SU-DHL-6 (cell line): ENCODE data around the gene CA11.

ENCODE experiments used
- H2AFZ ChIP-seq: fragments of 200-600 bp; sonication (generic); 2 replicates; pipeline ENCODE4 v1.6.1; 2014; ENCODE audit warnings: low read depth, mild to moderate bottlenecking, moderate library complexity, mixed read lengths, antibody characterized with exemption, low read length; ENCODE audit not compliant: severe bottlenecking
- H3F3A ChIP-seq: fragments of 200-600 bp; shearing (Covaris generic); 2 replicates; pipeline ENCODE4 v1.6.0; 2016; ENCODE audit warnings: antibody characterized with exemption, mild to moderate bottlenecking; ENCODE audit not compliant: insufficient read depth
- H3K27ac ChIP-seq: fragments of 200-600 bp; sonication (generic); 2 replicates; pipeline ENCODE4 v1.5.1; 2016; ENCODE audit warnings: low read depth, mild to moderate bottlenecking, low read length, moderate library complexity, mixed read lengths
- H3K27me3 ChIP-seq: fragments of 200-600 bp; sonication (generic), shearing (Covaris generic); 2 replicates; pipeline ENCODE4 v1.6.0; 2014; ENCODE audit warnings: mild to moderate bottlenecking, low read length
- H3K36me3 ChIP-seq: fragments of 200-600 bp; sonication (generic); 2 replicates; pipeline ENCODE4 v1.6.1; 2014; ENCODE audit warnings: mild to moderate bottlenecking, low read length, mixed read lengths
- H3K4me2 ChIP-seq: fragments of 300-600, 200-600 bp; shearing (Covaris generic), sonication (generic); 2 replicates; pipeline ENCODE4 v1.6.0; 2014; ENCODE audit warnings: low read length, low read depth, mild to moderate bottlenecking; ENCODE audit not compliant: poor library complexity, severe bottlenecking
- H3K4me3 ChIP-seq: fragments of 200-600 bp; sonication (generic); 2 replicates; pipeline ENCODE4 v1.5.1; 2014; ENCODE audit warnings: antibody characterized with exemption, low read length, mild to moderate bottlenecking, mixed read lengths; ENCODE audit not compliant: insufficient read depth, poor library complexity, severe bottlenecking
- H3K79me2 ChIP-seq: fragments of 200-600 bp; sonication (generic); 2 replicates; pipeline ENCODE4 v1.6.1; 2014; ENCODE audit warnings: mild to moderate bottlenecking, low read length, moderate library complexity; ENCODE audit not compliant: insufficient read depth
- H3K9ac ChIP-seq: fragments of 200-600 bp; sonication (generic); 2 replicates; pipeline ENCODE4 v1.7.0; 2014; ENCODE audit warnings: mild to moderate bottlenecking, low read length
- H3K9me2 ChIP-seq: fragments of 200-600 bp; sonication (generic); replicated peaks from 2 replicates; pipeline ENCODE4 v1.6.1; 2014; ENCODE audit warnings: low read length; ENCODE audit not compliant: insufficient read depth
- H3K9me3 ChIP-seq: fragments of 200-600 bp; sonication (generic); 2 replicates; pipeline ENCODE4 v1.6.1; 2014; ENCODE audit warnings: low read length, mixed read lengths; ENCODE audit not compliant: insufficient read depth
- H4K20me1 ChIP-seq: fragments of 200-600 bp; sonication (generic); 2 replicates; pipeline ENCODE4 v1.6.1; 2014; ENCODE audit warnings: low read depth, mild to moderate bottlenecking, antibody characterized with exemption, low read length, moderate library complexity, mixed read lengths
- EZH2phosphoT487 ChIP-seq: fragments of 200-600 bp; sonication (generic), shearing (Covaris generic); conservative IDR thresholded peaks from 2 replicates; pipeline ENCODE4 v1.6.1; 2018; ENCODE audit warnings: mild to moderate bottlenecking, antibody characterized with exemption, low read length, moderate library complexity, mixed read lengths
- TF ChIP-seq, protein P1 (sequence below): fragments of 200-600 bp; sonication (generic); IDR thresholded peaks from one replicate; pipeline ENCODE4 v1.5.1; 2017; ENCODE audit warnings: antibody characterized with exemption, mild to moderate bottlenecking, low read length, moderate library complexity; ENCODE audit not compliant: insufficient read depth, poor library complexity, severe bottlenecking

Gene CA11

DNA sequence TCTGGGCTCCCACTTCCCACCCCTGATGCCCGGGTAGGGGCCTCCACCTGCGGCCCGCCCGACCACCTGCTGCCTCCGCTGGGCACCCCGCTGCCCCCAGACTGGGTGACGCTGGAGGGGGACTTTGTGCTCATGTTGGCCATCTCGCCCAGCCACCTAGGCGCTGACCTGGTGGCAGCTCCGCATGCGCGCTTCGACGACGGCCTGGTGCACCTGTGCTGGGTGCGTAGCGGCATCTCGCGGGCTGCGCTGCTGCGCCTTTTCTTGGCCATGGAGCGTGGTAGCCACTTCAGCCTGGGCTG, 16.7 kb downstream of the CA11 start:
- Histone ChIP-seq H3F3A (peaks cover 9% of the 10 kb centered on the region), H3K36me3 (no peaks in the 10 kb centered on the region), H3K4me2 (no peak overlapping the region), H2AFZ (no peak overlapping the region), H3K9me2 (no peaks in the 10 kb centered on the region), H3K79me2 (no peaks in the 10 kb centered on the region), H3K27ac (no peak overlapping the region), H3K9me3 (no peaks in the 10 kb centered on the region), H4K20me1 (no peaks in the 10 kb centered on the region), H3K27me3 (no peaks in the 10 kb centered on the region), H3K4me3 (no peak overlapping the region), H3K9ac (no peak overlapping the region)
- no peak for TF ChIP-seq EZH2phosphoT487
- TF ChIP-seq, protein P1, sequence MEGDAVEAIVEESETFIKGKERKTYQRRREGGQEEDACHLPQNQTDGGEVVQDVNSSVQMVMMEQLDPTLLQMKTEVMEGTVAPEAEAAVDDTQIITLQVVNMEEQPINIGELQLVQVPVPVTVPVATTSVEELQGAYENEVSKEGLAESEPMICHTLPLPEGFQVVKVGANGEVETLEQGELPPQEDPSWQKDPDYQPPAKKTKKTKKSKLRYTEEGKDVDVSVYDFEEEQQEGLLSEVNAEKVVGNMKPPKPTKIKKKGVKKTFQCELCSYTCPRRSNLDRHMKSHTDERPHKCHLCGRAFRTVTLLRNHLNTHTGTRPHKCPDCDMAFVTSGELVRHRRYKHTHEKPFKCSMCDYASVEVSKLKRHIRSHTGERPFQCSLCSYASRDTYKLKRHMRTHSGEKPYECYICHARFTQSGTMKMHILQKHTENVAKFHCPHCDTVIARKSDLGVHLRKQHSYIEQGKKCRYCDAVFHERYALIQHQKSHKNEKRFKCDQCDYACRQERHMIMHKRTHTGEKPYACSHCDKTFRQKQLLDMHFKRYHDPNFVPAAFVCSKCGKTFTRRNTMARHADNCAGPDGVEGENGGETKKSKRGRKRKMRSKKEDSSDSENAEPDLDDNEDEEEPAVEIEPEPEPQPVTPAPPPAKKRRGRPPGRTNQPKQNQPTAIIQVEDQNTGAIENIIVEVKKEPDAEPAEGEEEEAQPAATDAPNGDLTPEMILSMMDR, result no peak

DNA sequence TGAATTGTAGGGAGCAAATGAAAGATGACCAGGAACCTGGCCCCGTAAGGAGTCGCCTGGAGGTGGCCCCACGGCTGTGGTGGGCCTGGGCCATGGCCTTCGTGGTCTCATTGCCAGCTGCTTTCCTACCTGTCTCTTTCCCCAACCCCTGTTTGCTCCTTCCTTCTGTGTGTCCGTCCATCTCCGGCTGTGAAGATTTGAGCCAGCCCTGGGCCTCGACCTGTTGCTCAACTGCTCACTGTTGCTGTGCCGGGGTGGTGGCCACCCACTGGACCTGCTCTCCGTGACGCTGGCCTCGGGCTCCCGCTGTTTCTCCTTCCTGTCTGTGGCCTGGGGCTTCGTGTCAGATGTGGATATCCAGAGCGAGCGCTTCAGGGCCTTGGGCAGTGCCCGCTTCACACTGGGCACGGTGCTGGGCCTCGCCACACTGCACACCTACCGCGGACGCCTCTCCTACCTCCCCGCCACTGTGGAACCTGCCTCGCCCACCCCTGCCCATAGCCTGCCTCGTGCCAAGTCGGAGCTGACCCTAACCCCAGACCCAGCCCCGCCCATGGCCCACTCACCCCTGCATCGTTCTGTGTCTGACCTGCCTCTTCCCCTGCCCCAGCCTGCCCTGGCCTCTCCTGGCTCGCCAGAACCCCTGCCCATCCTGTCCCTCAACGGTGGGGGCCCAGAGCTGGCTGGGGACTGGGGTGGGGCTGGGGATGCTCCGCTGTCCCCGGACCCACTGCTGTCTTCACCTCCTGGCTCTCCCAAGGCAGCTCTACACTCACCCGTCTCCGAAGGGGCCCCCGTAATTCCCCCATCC, 17.3 kb downstream of the CA11 start:
- no peaks in the 10 kb centered on the region for H3K9me2 ChIP-seq
- no peak overlapping the region for H2AFZ ChIP-seq
- peaks cover 8% of the 10 kb centered on the region; the same call in 1 of the 2 replicates for H3F3A ChIP-seq
- H3K27ac ChIP-seq, result no peak overlapping the region
- peaks cover 2% of the 10 kb centered on the region; the same call in 1 of the 2 replicates for H3K79me2 ChIP-seq
- no peak overlapping the region for H3K9ac ChIP-seq
- no peak overlapping the region for H3K4me3 ChIP-seq
- H3K4me2 ChIP-seq, result no peak overlapping the region
- H4K20me1 ChIP-seq, result no peaks in the 10 kb centered on the region
- H3K27me3 ChIP-seq, result no peaks in the 10 kb centered on the region
- no peaks in the 10 kb centered on the region for H3K36me3 ChIP-seq
- no peaks in the 10 kb centered on the region for H3K9me3 ChIP-seq
- no peak for TF ChIP-seq EZH2phosphoT487
- TF ChIP-seq, protein P1, result no peak

DNA sequence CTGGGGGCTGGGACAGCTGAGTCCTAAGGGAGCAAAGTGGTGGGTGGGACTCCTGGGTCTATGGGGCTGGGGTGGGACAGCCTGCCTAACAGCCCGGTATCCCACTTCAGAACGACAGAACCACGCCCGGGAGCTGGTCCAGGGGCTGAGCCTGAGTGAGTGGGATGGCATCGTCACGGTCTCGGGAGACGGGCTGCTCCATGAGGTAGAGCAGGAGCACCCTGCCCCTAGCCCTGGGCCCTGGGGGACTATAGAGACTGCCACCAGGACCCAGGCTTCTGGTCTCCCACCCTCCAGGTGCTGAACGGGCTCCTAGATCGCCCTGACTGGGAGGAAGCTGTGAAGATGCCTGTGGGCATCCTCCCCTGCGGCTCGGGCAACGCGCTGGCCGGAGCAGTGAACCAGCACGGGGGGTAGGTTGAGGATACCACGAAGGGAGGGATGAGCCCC, 18.1 kb downstream of the CA11 start:
- Histone ChIP-seq H3K36me3 (no peaks in the 10 kb centered on the region), H3K27ac (no peak overlapping the region)

More for the DNA sequence above, 18.1 kb downstream of the CA11 start:
- peaks cover 5% of the 10 kb centered on the region; the same call in 1 of the 2 replicates for H3F3A ChIP-seq
- no peak for TF ChIP-seq EZH2phosphoT487
- TF ChIP-seq, protein P1, result no peak
- no peaks in the 10 kb centered on the region for H4K20me1 ChIP-seq
- no peaks in the 10 kb centered on the region for H3K27me3 ChIP-seq
- H3K79me2 ChIP-seq, result peaks cover 6% of the 10 kb centered on the region; the same call in 1 of the 2 replicates
- no peak overlapping the region for H3K4me2 ChIP-seq
- H3K9me3 ChIP-seq, result no peaks in the 10 kb centered on the region
- H3K4me3 ChIP-seq, result no peak overlapping the region
- H3K9ac ChIP-seq, result no peak overlapping the region
- no peak overlapping the region for H2AFZ ChIP-seq
- H3K9me2 ChIP-seq, result no peaks in the 10 kb centered on the region
